ENCODE results near the gene C9orf152. TPM values are rescaled to one million over a fixed set of nuclear protein-coding genes. Genes with fewer than 3 reads are reported as not detected.

The C9orf152 gene
- polyA plus RNA-seq, 1 of the 3 experiments (the other 2 are of a cell fraction) = not detected

GRCh38 chr9:110224583-110224982, 16.6 kb upstream of the C9orf152 start (continued):
- TF ChIP-seq MXI1 (IDR thresholded peaks at IDR 0.05; ENCODE audit: low read depth, low read length) (no peak), RXRA (IDR thresholded peaks at IDR 0.05; ENCODE audit: borderline replicate concordance, low read depth) (no peak)

DNA sequence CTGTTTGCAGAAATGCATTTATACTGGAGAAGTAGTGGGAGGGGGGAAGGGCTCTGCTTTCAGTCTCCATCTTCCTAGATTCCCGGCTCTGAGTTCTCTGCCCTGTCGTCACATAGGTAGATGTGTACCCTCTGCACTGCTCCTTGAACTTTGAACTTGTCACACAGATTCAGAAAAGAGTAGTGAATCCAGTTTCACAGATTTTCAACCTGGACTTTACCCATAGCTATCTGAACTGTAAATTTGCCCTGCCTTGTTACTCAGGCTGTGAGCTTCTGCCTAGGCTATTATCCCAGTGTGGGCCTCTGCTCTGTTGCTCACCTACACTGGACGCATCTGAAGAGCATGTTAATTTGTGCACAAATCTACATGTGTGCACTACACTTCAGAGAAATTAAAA, 12.8 kb upstream of the C9orf152 start:
- no peak overlapping the region for H3K27ac ChIP-seq (ENCODE audit: low read depth in 2 of 2, low read length in 1 of 2)
- H3K79me2 ChIP-seq (ENCODE audit: insufficient read depth) = no peaks in the 10 kb centered on the region
- H3F3A ChIP-seq (replicated peaks; ENCODE audit: insufficient read depth) = no peaks in the 10 kb centered on the region
- H4K20me1 ChIP-seq (ENCODE audit: insufficient read depth) = no peaks in the 10 kb centered on the region
- TF ChIP-seq RCOR1 (IDR thresholded peaks at IDR 0.05; ENCODE audit: low read length) (no peak), GATA2 (CRISPR knock-in tag; IDR thresholded peaks at IDR 0.05) (no peak), CHD2 (IDR thresholded peaks at IDR 0.05; ENCODE audit: low read length, partially characterized antibody) (no peak), RXRA (IDR thresholded peaks at IDR 0.05; ENCODE audit: borderline replicate concordance, low read depth) (no peak)
- WGBS (ENCODE audit: low lambda C conversion rate) = 68% methylated on average over 3 of the region's 3 CpGs
- no peaks in the 10 kb centered on the region for H3K9me3 ChIP-seq
- no peaks in the 10 kb centered on the region for H3K9me2 ChIP-seq
- H3K4me1 ChIP-seq (ENCODE audit: control insufficient read depth in 1 of 2, insufficient read depth in 2 of 2, low read depth in 1 of 2, low read length in 1 of 2) = no peaks in the 10 kb centered on the region
- H3K27me3 ChIP-seq (ENCODE audit: insufficient read depth) = 0 out of 2 replicates have a peak, but pooled peaks cover 7% of the 10 kb centered on the region
- POLR2A ChIA-PET = no interaction called here
- no peak for DNase-seq
- CTCF ChIA-PET = interaction anchor here (1.2 to 5.0 kb wide), 2 partner anchors 17 to 37 kb away, joined by 3 to 59 read pairs; no protein-coding TSS in a partner anchor
- no peak overlapping the region for H3K4me3 ChIP-seq (ENCODE audit: low read depth in 2 of 2, low read length in 1 of 2)
- no peak overlapping the region for H3K4me2 ChIP-seq
- no peak overlapping the region for H2AFZ ChIP-seq (ENCODE audit: low read depth)
- H3K9ac ChIP-seq = no peak overlapping the region
- no peaks in the 10 kb centered on the region for H3K36me3 ChIP-seq (replicated peaks in 1 of 2; ENCODE audit: control insufficient read depth in 1 of 2, insufficient read depth in 2 of 2, low read length in 1 of 2)

- H3F3A ChIP-seq (replicated peaks; ENCODE audit: insufficient read depth) = no peaks in the 10 kb centered on the region
- peak; percentile 35 for DNase-seq
- H2AFZ ChIP-seq (ENCODE audit: low read depth) = no peak overlapping the region
- no peak overlapping the region for H3K27ac ChIP-seq (ENCODE audit: low read depth in 2 of 2, low read length in 1 of 2)
- ChIA-PET POLR2A (no interaction called here), CTCF (interaction anchor here (0.6 to 5.0 kb wide), 28 partner anchors 8 to 1082 kb away, joined by 3 to 59 read pairs (median 4); partner anchors contain the start of gene TXN)
- TF ChIP-seq TCF12 (IDR thresholded peaks at IDR 0.05) (no peak), USF1 (IDR thresholded peaks at IDR 0.05; ENCODE audit: borderline replicate concordance, low read depth) (no peak), RAD21 (IDR thresholded peaks at IDR 0.05; ENCODE audit: low read length) (peak; percentile 69), MXI1 (IDR thresholded peaks at IDR 0.05; ENCODE audit: low read depth, low read length) (no peak), RCOR1 (IDR thresholded peaks at IDR 0.05; ENCODE audit: low read length) (no peak), POLR2AphosphoS5 (IDR thresholded peaks at IDR 0.05; ENCODE audit: low read depth, low read length) (no peak), SMC3 (IDR thresholded peaks at IDR 0.05; ENCODE audit: low read depth, low read length) (peak; percentile 59)
- TF ChIP-seq, protein P1, sequence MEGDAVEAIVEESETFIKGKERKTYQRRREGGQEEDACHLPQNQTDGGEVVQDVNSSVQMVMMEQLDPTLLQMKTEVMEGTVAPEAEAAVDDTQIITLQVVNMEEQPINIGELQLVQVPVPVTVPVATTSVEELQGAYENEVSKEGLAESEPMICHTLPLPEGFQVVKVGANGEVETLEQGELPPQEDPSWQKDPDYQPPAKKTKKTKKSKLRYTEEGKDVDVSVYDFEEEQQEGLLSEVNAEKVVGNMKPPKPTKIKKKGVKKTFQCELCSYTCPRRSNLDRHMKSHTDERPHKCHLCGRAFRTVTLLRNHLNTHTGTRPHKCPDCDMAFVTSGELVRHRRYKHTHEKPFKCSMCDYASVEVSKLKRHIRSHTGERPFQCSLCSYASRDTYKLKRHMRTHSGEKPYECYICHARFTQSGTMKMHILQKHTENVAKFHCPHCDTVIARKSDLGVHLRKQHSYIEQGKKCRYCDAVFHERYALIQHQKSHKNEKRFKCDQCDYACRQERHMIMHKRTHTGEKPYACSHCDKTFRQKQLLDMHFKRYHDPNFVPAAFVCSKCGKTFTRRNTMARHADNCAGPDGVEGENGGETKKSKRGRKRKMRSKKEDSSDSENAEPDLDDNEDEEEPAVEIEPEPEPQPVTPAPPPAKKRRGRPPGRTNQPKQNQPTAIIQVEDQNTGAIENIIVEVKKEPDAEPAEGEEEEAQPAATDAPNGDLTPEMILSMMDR (IDR thresholded peaks at IDR 0.05) = peak; percentile 80
- H3K4me3 ChIP-seq (ENCODE audit: low read depth in 2 of 2, low read length in 1 of 2) = no peak overlapping the region
- H3K4me1 ChIP-seq (ENCODE audit: control insufficient read depth in 1 of 2, insufficient read depth in 2 of 2, low read depth in 1 of 2, low read length in 1 of 2) = no peaks in the 10 kb centered on the region
- H4K20me1 ChIP-seq (ENCODE audit: insufficient read depth) = no peaks in the 10 kb centered on the region
- H3K4me2 ChIP-seq = no peak overlapping the region
- no peaks in the 10 kb centered on the region for H3K36me3 ChIP-seq (replicated peaks in 1 of 2; ENCODE audit: control insufficient read depth in 1 of 2, insufficient read depth in 2 of 2, low read length in 1 of 2)
- H3K27me3 ChIP-seq (ENCODE audit: insufficient read depth) = 0 out of 2 replicates have a peak, but pooled peaks cover 7% of the 10 kb centered on the region
- no peak overlapping the region for H3K9ac ChIP-seq
- 1% methylated on average over 8 of the region's 10 CpGs for WGBS (ENCODE audit: low lambda C conversion rate)
- no peaks in the 10 kb centered on the region for H3K9me3 ChIP-seq
- no peaks in the 10 kb centered on the region for H3K79me2 ChIP-seq (ENCODE audit: insufficient read depth)
- no peaks in the 10 kb centered on the region for H3K9me2 ChIP-seq
Measured at GRCh38 chr9:110217656-110218099, 9.7 kb upstream of the C9orf152 start.
